ENCODE data around the gene STN1. TPM values are rescaled to one million over a fixed set of nuclear protein-coding genes. Genes with fewer than 3 reads are reported as not detected.

Gene STN1
- total RNA-seq, 4 donors from 2014 or later: 20.0 to 29.2 (median 27.0) TPM

DNA sequence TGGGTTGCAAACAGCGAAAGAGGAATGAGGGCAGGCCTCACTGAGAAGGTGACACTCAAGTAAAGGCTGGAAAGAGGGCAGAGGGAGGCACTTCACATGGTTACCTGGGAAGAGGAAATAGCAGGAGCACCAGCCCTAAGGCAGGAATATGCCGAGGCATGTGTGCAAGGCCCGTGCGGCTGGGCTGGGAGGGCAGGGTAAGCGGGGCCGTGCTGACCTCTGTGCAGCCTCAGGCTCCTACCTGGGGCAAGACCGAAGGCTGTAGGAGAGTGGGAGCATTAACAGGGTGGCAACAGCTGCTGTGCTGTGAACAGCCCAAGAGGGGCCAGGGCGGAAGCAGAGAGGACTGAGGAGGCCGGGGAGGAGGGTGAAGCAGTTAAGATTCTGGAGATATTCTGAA, 38.6 kb downstream of the STN1 start:
- Histone ChIP-seq H3K36me3 (no peaks in the 10 kb centered on the region), H3K27me3 (no peaks in the 10 kb centered on the region), H3K4me1 (no peaks in the 10 kb centered on the region), H3K4me3 (no peak overlapping the region), H3K27ac (no peak overlapping the region), H3K9me3 (no peaks in the 10 kb centered on the region)
- TF ChIP-seq POLR2A (IDR thresholded peaks at IDR 0.05): no peak
- TF ChIP-seq, protein P1, sequence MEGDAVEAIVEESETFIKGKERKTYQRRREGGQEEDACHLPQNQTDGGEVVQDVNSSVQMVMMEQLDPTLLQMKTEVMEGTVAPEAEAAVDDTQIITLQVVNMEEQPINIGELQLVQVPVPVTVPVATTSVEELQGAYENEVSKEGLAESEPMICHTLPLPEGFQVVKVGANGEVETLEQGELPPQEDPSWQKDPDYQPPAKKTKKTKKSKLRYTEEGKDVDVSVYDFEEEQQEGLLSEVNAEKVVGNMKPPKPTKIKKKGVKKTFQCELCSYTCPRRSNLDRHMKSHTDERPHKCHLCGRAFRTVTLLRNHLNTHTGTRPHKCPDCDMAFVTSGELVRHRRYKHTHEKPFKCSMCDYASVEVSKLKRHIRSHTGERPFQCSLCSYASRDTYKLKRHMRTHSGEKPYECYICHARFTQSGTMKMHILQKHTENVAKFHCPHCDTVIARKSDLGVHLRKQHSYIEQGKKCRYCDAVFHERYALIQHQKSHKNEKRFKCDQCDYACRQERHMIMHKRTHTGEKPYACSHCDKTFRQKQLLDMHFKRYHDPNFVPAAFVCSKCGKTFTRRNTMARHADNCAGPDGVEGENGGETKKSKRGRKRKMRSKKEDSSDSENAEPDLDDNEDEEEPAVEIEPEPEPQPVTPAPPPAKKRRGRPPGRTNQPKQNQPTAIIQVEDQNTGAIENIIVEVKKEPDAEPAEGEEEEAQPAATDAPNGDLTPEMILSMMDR (IDR thresholded peaks at IDR 0.05): no peak
- intact Hi-C loops (cut with DNase I; ENCODE audit: low total_unique reads): no loop called here
- DNase-seq: no peak

DNA sequence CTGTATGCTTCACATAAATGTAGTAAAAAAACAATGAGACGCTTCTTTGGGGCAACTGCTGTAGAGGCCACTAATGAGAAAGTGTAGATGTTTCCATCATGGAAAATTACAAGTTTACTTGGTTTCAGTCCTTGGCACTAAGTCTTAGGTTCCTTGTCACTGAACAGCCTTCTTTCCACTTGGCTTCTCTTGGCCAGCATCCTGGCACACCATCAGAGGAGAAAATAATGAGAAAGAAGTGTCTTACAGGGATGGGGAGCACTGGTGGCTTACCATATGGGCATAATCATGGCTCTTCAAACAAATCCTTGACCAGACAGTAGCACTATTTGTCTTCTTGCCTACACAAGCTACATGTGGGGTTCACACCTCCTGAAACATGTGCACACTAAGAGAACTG, 40.1 kb downstream of the STN1 start:
- intact Hi-C loops (cut with DNase I; ENCODE audit: low total_unique reads): no loop called here
- H3K36me3 ChIP-seq: no peaks in the 10 kb centered on the region
- H3K4me3 ChIP-seq: no peak overlapping the region
- no peaks in the 10 kb centered on the region for H3K27me3 ChIP-seq
- H3K4me1 ChIP-seq: no peaks in the 10 kb centered on the region
- H3K27ac ChIP-seq: no peak overlapping the region
- TF ChIP-seq, protein P1 (IDR thresholded peaks at IDR 0.05): no peak
- TF ChIP-seq POLR2A (IDR thresholded peaks at IDR 0.05): no peak
- no peak for DNase-seq
- no peaks in the 10 kb centered on the region for H3K9me3 ChIP-seq

DNA sequence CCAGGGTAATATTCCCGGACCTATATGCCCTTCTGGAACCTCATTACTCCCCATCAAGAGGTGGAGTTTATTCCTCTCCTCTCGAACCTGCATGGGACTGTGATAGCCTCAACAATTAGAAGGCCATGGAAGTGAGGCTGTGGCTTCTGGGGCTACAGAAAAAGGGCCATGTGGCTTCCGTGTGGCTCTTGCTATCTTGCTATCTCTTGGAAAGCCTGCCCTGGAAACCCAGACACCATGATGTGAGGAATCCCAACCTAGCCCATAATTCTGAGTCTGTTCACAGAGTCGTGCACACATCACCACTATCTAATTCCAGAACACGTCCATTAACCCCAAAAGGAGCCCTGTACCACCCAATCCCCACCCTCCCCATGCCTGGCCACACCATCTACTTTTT, 41.8 kb downstream of the STN1 start:
- no peak overlapping the region for H3K27ac ChIP-seq
- H3K4me1 ChIP-seq: no peaks in the 10 kb centered on the region
- H3K4me3 ChIP-seq: no peak overlapping the region
- no peaks in the 10 kb centered on the region for H3K36me3 ChIP-seq
- no peaks in the 10 kb centered on the region for H3K9me3 ChIP-seq
- DNase-seq: no peak
- intact Hi-C loops (cut with DNase I; ENCODE audit: low total_unique reads): no loop called here
- H3K27me3 ChIP-seq: no peaks in the 10 kb centered on the region
- TF ChIP-seq POLR2A (IDR thresholded peaks at IDR 0.05): no peak
- TF ChIP-seq, protein P1 (IDR thresholded peaks at IDR 0.05): no peak

DNA sequence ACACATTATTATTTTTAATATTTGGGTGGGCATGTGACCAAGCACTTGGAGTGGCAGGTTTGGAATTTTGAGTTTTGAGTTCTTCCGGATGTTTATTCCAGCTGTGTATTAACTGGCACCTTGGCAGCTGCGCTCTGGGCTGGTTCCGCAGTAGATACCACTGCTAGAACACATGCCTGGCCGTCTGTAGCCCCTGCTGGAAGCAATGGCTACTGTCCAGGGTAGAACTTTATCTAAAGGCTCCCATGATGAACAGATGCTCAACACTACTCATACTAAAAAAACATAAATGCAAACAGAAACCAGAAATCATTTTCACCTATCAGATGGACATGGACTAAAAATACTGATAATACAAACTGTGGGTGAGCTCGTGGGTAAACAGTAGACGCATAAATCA, 43.3 kb downstream of the STN1 start:
- TF ChIP-seq POLR2A (IDR thresholded peaks at IDR 0.05): no peak
- TF ChIP-seq, protein P1 (IDR thresholded peaks at IDR 0.05): no peak
- no peaks in the 10 kb centered on the region for H3K36me3 ChIP-seq
- no peaks in the 10 kb centered on the region for H3K27me3 ChIP-seq
- H3K4me3 ChIP-seq: no peak overlapping the region
- no peak overlapping the region for H3K27ac ChIP-seq
- no peak for DNase-seq
- intact Hi-C loops (cut with DNase I; ENCODE audit: low total_unique reads): no loop called here
- H3K9me3 ChIP-seq: no peaks in the 10 kb centered on the region
- no peaks in the 10 kb centered on the region for H3K4me1 ChIP-seq

DNA sequence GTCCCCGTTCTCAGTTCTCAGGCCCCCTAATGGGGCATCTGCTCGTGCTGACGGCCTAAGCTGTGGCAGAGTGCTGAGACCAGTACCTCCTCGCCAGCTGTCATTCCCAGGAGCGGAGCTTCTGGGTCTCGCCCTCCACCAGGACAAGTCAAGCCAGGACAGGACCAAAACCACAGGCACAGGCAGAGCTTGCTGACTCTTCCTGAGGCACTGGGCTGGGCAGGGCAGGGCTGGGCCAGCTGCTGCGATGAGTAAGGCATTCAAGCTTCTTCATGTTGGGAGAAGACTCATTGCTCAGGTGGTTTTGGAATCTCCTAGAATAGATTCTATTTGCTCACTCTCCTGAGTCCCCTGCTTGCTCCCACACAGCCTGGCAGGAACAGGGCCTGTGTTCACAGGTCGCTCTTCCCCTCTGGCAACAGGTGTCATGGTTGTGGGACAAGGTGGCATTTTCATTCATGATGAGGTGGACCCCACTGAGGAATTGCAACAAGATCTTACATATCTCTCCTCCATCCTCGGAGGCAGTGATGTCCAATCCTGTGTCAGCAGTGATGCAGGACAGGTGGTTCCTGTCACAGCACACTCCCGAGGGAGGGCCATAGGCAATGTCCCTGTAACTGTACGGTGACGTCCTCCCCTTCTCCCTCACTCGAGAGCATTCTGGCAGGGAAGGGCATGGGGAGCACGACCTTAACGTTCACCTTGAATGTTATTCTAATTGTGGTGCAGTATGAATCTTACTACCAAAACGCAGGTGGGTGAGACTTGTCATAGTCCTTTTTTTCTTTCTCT, 45.6 kb downstream of the STN1 start:
- intact Hi-C loops (cut with DNase I; ENCODE audit: low total_unique reads): no loop called here
- DNase-seq: no peak
- Histone ChIP-seq H3K36me3 (no peaks in the 10 kb centered on the region), H3K27ac (no peak overlapping the region), H3K4me1 (no peaks in the 10 kb centered on the region), H3K9me3 (no peaks in the 10 kb centered on the region), H3K27me3 (no peaks in the 10 kb centered on the region), H3K4me3 (no peak overlapping the region)
- no peak for TF ChIP-seq POLR2A (IDR thresholded peaks at IDR 0.05)
- TF ChIP-seq, protein P1 (IDR thresholded peaks at IDR 0.05): no peak
